COR-L47 (cell line): ENCODE measurements around the gene SH3BP2.

Experiments used
- DNase-seq: peaks from one replicate; lab custom pipeline; 2025; lab: John Stamatoyannopoulos, UW

Gene SH3BP2

DNA sequence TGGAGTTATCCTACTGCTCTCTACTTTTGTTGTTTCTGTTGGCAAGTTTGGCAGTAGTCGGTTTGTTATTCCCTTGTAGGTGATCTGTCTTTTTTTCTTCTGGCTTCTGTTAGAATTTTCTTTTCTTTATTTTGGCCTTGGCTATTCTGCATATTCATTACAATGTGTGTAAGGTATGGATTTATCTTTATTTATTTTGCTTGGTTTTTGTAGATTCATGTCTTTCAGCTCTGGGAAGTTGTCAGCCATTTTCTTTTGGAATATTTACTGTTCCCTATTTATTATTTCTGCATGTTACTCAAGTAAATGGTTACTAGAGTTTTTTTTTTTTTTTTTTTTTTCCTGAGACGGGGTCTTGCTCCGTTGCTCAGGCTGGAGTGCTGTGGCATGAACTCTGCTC is 63.4 kb downstream of the SH3BP2 start:
- no peak for DNase-seq

DNA sequence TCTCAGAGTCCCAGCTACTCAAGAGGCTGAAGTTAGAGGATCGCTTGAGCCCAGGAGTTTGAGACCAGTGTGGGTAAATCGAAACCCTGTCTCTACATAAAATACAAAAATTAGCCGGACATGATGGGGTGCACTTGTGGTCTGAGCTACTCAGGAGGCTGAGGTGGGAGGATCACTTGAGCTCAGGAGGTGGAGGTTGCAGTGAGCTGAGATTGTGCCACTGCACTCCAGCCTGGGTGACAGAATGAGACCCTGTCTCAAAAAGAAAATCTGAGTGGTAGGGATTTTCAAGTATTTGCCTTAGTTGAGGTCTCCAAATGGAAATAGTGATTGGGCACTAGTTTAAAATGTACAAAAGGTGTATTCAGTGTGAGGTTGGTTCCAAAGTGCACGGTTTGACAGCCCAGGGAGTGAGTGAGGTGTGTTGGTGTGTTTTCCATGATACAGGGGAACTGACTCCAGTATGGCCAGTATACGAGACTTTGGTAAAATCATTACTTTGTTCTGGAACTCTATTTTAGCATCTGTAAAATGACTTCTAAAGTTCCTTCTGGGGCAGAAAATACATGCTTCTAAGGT is 64.6 kb downstream of the SH3BP2 start:
- DNase-seq, result no peak

DNA sequence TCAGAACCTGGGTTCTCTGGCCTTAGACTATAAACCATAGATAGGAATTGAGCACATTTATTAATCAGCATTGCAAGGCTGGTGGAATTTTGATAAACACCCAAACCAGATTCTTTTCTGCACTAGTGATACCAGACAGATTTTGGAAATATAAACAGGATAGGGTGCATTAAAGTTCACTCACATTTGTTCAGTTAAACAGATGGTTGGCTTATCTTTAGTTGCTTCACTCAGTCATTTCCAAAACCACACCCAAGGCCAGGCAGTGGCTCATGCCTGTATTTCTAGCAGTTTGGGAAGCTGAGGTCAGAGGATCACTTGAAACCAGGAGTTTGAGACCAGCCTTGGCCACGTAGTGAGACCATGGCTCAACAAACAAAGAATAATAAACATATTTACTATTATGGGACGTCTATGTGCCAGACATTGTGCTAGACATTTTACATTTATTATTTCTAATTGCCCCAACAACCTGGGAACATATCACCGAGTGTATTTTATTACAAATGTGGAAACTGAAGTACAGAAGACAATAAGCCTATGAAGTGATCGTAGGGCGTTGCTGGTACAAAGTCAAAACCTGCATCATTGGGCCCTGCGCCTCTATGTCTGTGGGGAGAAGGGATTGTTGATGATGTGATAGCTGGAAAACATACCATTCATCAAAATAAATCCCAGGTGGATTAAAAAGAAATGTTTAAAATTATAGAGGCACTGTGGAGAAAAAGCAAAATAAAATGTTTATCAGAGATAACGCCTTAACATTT is 65.7 kb downstream of the SH3BP2 start:
- DNase-seq, result no peak

DNA sequence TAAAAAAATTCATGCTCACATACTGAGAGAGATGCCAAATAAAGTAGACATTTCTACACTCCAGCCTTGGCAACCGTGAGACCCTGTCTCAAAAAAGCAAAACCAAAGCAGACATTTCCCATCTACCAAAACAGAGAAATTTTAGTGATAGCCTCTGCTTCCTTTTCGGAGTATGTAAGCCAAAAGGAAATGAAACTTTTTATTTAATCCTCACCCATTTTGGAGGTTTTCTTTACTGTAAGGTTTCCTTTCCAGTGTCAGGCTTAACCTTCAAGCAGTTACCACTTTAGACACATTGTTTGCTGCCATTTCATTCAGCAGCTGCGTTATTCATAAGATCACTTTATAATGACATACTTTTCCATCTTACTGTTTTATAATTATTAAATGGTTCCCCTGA is 66.6 kb downstream of the SH3BP2 start:
- no peak for DNase-seq

DNA sequence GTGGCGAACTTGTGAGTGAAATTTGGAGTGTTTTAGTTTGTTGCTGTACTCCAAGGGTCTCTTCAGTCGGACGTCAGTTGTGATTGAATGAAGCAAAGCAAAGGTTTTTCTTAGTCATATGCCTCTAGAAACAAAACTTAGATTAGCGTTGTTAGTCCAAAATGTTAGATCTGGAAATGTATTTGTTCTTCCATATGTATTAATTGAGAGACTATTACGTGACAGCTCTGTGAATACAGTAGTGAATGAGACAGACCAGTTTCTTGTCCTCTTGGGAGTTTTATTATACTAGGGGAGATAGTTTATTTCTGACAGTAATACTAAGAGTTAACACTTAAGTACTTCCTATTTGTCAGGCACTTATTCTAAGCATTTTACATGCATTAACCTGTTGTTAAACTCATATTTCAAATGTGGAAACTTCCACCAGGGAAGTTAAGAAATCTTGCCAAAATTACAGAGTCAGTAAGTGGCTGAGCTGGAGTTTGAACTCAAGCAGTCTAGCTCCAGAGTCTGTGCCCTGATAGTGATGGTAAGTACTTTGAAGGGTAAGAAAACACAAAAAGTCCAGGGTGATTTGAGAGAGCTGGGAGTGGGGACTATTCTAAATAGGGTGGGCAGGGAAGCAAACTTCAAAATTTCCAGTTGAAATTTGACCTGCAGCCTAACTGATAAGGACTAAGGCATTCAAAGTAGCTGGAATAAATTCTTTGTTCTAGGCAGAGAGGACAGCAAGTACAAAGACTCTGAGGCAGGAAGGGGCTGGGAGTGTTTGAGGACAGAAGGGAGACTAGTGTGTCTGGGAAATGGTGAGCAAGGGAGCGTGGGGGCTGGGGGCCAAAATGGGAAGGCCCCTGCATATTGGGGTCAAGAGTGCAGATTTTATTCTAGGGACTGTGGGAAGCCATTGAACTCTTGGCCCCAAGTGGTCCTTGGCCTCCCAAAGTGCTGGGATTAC is 67.8 kb downstream of the SH3BP2 start:
- DNase-seq, result no peak

DNA sequence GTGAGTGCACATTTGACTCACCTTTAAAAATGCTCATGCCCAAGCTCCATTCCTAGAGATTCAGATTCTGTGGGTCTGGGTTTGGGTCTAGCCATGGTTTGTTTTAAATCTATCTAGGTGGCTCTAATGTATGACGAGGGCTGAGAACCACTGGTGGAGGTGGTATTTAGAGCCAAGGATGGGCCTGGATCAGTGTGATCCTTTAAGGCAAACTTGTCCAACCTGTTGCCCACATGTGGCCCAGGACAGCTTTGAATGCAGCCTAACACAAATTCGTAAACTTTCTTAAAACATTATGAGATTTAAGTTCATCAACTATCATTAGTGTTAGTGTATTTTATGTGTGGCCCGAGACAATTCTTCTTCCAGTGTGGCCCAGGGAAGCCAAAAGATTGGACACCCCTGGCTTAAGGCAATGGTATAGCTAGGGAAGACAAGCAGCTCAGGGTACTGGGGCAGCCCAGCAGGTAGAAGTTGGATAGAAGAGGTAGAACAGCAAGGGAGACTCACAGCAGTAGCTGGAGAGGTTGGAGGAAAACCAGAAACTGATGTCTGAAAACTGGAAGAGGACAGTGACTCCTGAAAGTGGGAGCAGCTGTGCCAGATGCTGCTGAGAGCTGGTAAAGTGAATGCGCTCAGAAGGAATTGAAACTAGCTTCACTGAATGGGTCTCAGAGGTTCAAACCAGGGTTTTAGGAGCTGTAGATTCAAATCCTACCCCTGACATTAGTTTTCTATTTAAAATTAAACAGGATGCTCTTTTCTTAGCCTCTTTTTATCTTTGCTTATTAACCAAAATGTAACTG is 68.9 kb downstream of the SH3BP2 start:
- DNase-seq, result no peak

DNA sequence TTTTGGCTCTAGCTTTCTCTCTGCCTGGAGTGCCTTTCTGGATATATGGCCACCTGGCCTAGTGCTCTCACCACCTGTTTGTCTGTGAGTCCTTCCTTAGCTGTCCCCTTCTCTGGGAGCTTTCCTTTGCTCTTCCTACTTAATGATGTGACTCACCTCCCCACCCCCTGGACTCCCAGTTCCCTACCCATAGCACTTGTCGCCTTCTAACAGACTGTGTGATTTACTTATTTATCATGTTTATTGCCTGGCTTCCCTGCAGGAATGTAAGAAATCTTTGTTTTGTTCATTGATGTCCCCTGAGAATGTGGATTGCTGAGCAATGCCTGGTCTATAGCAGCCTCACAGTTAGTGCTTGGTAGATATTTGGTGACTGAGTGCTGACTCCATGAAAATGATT is 69.6 kb downstream of the SH3BP2 start:
- DNase-seq, result no peak

DNA sequence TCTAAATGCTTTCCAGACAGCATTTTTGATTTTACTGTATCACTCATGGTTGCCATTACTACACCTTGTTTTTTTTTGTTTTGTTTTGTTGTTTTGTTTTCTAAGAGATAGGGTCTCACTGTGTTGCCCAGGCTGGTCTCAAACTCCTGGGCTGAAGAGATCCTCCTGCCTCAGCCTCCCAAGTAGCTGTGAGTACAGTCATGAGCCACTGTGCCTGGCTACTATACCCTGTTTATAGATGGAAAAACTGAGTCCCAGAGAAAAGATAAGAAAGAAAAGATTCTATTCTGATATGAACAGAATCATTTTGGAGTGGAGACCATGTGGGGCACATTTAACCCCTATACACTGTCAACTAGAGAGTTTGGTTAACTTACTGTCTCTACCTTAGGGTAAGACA is 70.8 kb downstream of the SH3BP2 start:
- DNase-seq, result no peak

DNA sequence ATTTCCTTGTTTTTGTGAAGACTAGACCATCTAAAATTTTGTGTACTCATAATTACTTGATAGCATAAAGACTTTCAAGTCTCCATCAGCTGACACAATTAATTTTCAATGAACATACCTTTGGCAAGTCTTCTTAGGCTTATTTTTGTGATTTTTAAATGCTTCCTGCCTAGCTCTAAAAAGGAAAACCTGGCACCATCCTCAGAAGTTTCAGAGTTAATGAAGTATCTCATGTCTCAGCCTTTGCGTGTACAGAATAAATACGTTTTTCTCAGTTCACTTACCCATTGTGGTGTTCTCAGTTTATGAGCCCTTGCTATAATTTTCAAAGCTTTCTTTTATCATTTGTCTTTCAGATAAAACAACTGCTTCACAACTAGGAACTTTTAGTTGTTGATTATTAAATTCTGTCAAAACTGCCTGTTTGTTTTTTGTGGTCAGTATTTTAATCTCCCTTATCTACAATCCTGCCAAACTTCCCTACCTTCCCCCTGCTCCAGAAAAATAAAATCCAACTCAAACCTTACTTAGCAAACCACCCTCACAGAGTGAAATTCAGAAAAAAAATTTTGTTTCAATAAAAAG is 72.4 kb downstream of the SH3BP2 start:
- no peak for DNase-seq

DNA sequence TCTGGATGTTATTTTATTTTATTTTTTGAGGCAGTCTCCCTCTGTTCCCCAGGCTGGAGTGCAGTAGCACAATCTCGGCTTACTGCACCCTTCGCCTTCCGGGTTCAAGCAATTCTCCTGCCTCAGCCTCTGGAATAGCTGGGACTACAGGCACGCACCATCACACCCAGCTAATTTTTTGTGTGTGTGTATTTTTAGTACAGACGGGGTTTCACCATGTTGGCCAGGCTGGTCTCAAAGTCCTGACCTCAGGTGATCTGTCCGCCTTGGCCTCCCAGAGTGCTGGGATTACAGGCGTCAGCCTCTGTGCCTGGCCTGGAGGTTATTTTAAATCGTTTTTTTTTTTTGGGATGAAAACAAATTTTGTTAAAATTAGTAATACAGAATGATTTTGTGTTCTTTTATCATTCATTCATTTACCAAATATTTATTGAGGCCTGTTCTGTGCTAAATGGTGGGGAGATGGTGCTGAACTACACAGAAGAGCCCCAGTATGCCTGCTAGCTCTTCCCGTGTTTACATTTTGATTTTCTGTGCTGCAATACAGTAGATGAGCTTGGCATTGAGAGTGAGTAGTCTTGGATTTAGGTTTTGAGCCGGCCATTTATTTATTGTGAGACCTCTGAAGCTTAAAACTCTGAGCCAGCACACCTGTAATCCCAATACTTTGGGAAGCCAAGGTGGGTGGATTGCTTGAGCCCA is 73.4 kb downstream of the SH3BP2 start:
- no peak for DNase-seq

DNA sequence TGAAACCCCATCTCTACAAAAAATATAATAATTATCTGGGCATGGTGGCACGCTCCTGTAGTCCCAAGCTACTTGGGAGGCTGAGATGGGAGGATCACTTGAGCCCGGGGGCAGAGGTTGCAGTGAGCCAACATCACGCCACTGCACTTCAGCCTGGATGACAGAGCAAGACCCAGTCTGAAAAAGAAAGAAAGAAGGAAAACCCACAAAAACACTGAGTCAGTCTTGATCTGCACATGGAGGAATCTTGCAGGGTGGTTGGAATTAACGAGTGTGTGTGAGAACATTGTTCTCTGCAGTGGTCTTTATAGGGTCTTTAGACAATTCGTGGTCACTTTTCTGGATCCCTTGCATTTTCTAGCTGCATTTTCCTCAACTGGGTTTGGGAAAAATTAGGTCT is 74.0 kb downstream of the SH3BP2 start:
- DNase-seq, result no peak

DNA sequence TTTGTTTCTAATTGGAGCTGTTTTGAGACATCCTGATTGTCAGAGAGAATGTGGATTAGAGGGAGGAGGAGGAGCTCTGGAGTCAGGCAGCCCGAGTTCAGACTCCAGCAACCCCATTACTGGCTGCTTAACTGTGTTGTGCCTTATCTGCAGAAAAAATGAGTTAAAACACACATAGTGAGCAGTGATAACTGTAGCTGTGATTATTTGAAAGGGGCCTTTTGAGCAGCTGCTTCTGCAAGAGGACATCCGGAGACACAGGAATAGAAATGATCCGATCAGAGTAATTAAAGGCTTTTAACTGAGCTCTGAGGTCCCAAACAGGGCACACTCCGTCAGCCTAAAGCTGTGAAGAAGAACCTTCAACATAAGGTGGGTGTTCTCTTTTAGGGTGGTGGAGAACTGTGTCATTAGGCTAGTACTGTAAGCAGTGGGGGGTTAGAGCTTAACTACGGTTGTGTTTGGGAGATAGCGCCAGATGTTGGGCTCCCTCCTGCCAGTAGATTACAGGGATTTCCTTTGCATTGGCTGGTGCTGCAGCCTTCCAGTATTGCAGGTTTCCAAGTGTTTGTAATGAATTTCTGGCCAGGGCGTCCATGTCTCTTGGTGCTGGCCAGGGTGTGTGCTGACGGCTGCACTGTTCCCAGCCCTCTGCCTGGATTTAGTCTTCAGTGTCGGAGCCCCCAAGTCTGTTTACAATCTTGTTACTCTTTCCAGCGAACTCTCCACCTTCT is 75.0 kb downstream of the SH3BP2 start:
- no peak for DNase-seq

DNA sequence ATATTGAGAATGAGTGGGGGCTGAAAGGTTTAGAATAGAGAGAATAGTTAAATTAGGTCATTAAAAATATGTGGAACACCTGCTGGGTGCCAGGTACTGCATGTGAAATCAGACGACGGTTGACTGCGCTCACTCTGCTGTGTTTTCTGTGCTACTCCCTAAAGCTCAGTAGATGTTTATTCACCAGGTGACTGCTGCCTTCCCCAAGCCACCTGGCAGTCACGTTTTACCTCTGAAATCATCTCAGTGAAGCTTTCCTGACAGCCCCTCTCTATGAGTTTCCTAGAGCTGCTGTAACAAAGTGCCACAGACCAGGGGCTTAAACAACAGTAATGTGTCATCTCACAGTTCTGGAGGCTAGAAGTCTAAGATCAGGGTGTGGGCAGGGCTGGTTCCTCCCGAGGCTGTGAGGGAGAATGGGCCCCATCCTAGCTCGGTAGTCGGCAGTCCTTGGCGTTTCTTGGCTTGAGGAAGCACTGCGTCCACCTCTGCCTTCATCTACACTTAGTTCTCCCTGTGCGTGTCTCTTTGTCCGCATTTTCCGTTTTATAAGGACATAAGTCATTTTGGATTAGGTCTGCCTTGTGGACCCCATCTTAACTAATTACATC is 76.1 kb downstream of the SH3BP2 start:
- no peak for DNase-seq

DNA sequence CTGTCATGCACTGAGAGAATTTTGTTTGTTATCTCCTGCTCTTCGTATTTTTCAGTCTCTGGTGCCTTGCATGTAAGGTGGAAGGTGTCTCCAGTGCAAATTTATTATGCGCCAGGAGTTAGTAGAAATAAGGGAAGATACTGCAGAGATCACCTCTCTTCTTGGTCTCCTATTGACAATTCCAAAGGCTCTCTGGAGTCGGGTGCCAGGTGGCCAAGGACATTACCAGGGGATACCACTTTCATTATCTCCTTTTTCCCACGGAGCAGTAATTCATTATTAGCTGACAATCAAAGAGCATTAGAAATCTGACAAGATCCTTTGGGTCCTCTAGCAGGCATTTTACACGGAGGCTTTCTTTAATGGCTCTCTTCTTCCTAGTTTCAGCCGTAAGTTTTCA is 76.8 kb downstream of the SH3BP2 start:
- no peak for DNase-seq

DNA sequence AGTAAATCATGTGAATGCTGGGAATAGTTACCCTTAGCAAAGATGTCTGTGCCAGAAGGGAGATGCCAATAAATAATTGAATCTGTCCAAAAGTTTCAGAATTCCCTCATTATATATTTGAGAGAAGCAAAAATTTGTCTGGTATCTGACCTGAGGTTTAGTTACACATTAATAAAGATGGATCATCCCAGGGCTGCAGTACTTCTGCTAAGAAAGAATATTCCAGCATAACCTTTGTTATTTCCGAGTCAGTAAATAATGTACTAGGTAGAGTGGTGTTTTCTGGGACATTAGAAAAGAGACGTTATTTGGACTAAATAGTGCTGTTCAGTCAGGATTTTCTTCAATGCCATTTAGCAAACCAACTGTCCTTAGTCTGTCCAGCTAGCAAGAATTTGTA is 77.2 kb downstream of the SH3BP2 start:
- DNase-seq, result no peak

DNA sequence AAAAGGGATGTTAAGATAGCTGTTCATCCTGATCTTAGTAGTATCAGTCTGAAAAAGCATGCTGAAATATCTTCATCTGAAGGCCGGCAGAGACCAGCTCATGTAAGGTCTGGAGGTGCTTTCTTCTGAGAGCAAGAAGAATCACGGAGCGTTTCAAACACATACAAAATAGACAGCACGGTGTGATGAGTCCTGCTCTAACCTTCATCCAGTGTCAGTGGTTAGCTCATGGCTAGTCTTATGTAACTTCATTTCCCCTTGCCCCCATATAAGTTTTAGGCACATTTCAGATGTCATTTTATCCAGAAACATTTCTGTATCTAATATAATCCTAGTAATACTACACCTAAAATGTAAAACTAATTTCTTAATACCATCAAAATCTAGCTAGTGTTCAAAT is 78.6 kb downstream of the SH3BP2 start:
- no peak for DNase-seq

DNA sequence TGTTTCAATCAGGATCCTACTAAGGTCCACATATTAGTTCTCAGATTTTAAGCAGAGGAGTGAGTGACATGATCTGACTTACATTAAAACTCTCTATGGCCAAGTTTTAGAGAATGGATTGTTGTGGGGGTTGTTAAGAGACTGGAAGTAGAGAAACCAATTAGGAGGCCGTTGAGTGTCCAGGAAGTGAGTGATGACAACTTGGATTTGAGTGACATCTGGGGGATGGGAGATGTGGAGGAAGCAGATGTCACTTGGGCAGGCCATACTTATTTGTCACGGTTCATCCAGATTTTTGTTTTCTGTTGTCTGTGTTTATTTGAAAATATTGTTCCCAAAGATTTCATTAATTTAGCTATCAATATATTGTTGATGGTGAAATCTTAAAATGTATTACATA is 79.0 kb downstream of the SH3BP2 start:
- DNase-seq, result no peak

DNA sequence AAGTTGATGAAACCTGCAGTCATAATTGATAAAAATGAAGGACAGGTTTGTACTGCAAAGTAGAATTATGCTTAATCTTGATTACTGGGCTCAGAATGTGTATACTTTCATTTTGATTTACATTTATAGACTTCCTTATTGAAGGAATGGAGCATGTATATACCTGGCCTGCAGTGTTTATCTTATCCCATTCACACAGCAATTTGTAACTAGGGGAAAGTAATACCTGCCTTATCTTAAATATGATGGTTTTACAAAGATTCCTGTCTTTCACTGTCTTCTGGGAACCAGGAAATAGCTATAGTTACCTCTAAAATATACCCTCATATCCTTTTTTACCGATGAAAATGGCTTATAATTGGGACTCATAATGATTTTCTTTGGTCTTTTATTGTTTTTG is 80.4 kb downstream of the SH3BP2 start:
- DNase-seq, result no peak

DNA sequence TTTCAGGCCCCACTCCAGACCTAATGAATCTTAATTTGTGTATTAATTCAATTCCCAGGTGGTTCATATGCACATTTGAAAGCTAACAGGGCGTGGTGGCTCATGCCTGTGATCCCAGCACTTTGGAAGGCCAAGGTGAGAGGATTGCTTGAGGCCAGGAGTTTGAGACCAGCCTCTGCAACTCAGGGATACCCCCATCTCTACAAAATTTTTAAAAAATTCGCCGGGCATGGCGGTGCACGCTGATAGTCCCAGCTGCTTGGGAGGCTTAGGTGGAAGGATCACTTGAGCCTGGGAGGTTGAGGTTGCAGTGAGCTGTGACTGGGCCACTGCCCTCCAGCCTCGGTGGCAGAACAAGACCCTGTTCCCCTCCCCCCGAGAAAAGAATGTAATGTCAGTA is 82.0 kb downstream of the SH3BP2 start:
- no peak for DNase-seq

DNA sequence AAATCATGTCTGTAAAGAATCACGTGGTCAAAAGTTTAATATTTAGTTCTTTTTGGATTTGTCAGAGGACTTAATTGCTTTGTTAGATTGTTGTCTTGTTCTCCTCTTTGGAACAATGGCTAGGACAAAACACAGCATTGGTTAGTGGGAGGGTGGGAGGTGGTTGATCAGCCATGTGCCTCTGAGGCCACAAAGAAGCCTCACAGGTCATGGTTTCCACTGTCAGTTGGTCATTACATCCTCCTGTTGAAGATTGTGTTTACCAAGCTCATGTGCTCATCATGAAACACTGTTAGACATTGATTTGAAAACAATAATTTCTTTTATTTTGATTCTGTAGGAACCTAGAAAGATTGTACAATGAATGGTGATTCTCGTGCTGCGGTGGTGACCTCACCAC is 82.7 kb downstream of the SH3BP2 start:
- no peak for DNase-seq
